ENCODE results near the gene CAMK2N2. TPM values are rescaled to one million over a fixed set of nuclear protein-coding genes. Genes with fewer than 3 reads are reported as not detected.
A peak's percentile ranks its signal among the peaks of the same experiment; 100 is the strongest.

CAMK2N2 gene
- total RNA-seq, 1 experiment from 2014 or later: 2.2 TPM

GRCh38 chr3:184242297-184242685 is 19.1 kb downstream of the CAMK2N2 start:
- Histone ChIP-seq H3K36me3 (ENCODE audit: low read depth) (peaks cover 40% of the 10 kb centered on the region), H3K79me2 (ENCODE audit: low read depth) (peaks cover 23% of the 10 kb centered on the region), H2AFZ (no peak overlapping the region), H3K27ac (no peak overlapping the region), H3K27me3 (ENCODE audit: insufficient read depth, low read depth) (no peaks in the 10 kb centered on the region), H3K9me2 (ENCODE audit: insufficient read depth) (no peaks in the 10 kb centered on the region), H3K9me3 (ENCODE audit: insufficient read depth, low read depth) (no peaks in the 10 kb centered on the region), H3K4me3 (no peak overlapping the region; the same call in 1 of the 2 replicates), H3K4me1 (replicated peaks; ENCODE audit: insufficient read depth) (peaks cover 12% of the 10 kb centered on the region), H4K20me1 (ENCODE audit: insufficient read depth) (peaks cover 23% of the 10 kb centered on the region), H3K4me2 (peak overlapping the region; percentile 51), H3F3A (ENCODE audit: insufficient read depth, low read depth) (peaks cover 45% of the 10 kb centered on the region)
- CTCF ChIA-PET: interaction anchor here (0.6 to 1.2 kb wide), 4 partner anchors 66 to 989 kb away, joined by 3 to 6 read pairs (median 4); partner anchors contain the start of gene B3GNT5
- TF ChIP-seq EZH2 (IDR thresholded peaks at IDR 0.05; ENCODE audit: low read depth) (no peak), CTCF (conservative IDR thresholded peaks at IDR 0.05) (no peak)
- DNase-seq: no peak
- POLR2A ChIA-PET (ENCODE audit: unreplicated experiment): interaction anchor here (0.5 to 1.2 kb wide), 2 partner anchors 57 to 108 kb away, joined by 4 to 5 read pairs; partner anchors contain the start of gene ABCF3
- no TSS peak for BruUV-seq (replicated peaks)
- intact Hi-C loops (cut with micrococcal nuclease; ENCODE audit: unreplicated experiment): loop anchor here (1.0 to 5.0 kb wide), 3 partner anchors 97 to 347 kb away; partner anchors contain the start of gene ABCC5

- Histone ChIP-seq H3K36me3 (ENCODE audit: low read depth) (peaks cover 40% of the 10 kb centered on the region), H3K4me1 (replicated peaks; ENCODE audit: insufficient read depth) (0 out of 2 replicates have a peak, but pooled peaks cover 7% of the 10 kb centered on the region), H3K9me3 (ENCODE audit: insufficient read depth, low read depth) (no peaks in the 10 kb centered on the region), H3K27ac (no peak overlapping the region), H3K4me2 (peak overlapping the region; percentile 51), H3K79me2 (ENCODE audit: low read depth) (peaks cover 17% of the 10 kb centered on the region), H3K27me3 (ENCODE audit: insufficient read depth, low read depth) (no peaks in the 10 kb centered on the region), H3K4me3 (no peak overlapping the region; the same call in 1 of the 2 replicates), H3F3A (ENCODE audit: insufficient read depth, low read depth) (peaks cover 45% of the 10 kb centered on the region), H3K9me2 (ENCODE audit: insufficient read depth) (no peaks in the 10 kb centered on the region), H2AFZ (no peak overlapping the region), H4K20me1 (ENCODE audit: insufficient read depth) (peaks cover 23% of the 10 kb centered on the region)
- intact Hi-C loops (cut with micrococcal nuclease; ENCODE audit: unreplicated experiment): loop anchor here (1.0 to 5.0 kb wide), 6 partner anchors 55 to 346 kb away; partner anchors contain the start of genes ABCC5 and ABCF3
- CTCF ChIA-PET: interaction anchor here (0.6 to 1.5 kb wide), 8 partner anchors 14 to 989 kb away, joined by 3 to 7 read pairs (median 4); partner anchors contain the start of gene B3GNT5
- peak; percentile 72 to 94 for DNase-seq
- POLR2A ChIA-PET (ENCODE audit: unreplicated experiment): interaction anchor here (0.5 to 1.2 kb wide), 4 partner anchors 56 to 235 kb away, joined by 3 to 5 read pairs (median 4); partner anchors contain the start of gene ABCF3
- BruUV-seq (replicated peaks): no TSS peak
- TF ChIP-seq EZH2 (IDR thresholded peaks at IDR 0.05; ENCODE audit: low read depth): no peak
- TF ChIP-seq CTCF (conservative IDR thresholded peaks at IDR 0.05): peak; percentile 70
These were observed 19.7 kb downstream of the CAMK2N2 start for GRCh38 chr3:184241447-184242296.

- Histone ChIP-seq H4K20me1 (ENCODE audit: insufficient read depth) (peaks cover 23% of the 10 kb centered on the region), H3K79me2 (ENCODE audit: low read depth) (peaks cover 11% of the 10 kb centered on the region), H2AFZ (no peak overlapping the region), H3K9me2 (ENCODE audit: insufficient read depth) (no peaks in the 10 kb centered on the region), H3F3A (ENCODE audit: insufficient read depth, low read depth) (peaks cover 40% of the 10 kb centered on the region), H3K4me3 (no peak overlapping the region; the same call in 1 of the 2 replicates), H3K27me3 (ENCODE audit: insufficient read depth, low read depth) (no peaks in the 10 kb centered on the region), H3K9me3 (ENCODE audit: insufficient read depth, low read depth) (no peaks in the 10 kb centered on the region), H3K36me3 (ENCODE audit: low read depth) (peaks cover 38% of the 10 kb centered on the region), H3K27ac (no peak overlapping the region), H3K4me2 (peak overlapping the region; percentile 51), H3K4me1 (replicated peaks; ENCODE audit: insufficient read depth) (0 out of 2 replicates have a peak, but pooled peaks cover 7% of the 10 kb centered on the region)
- ChIA-PET CTCF (interaction anchor here (0.6 to 1.5 kb wide), 4 partner anchors 13 to 167 kb away, joined by 4 to 7 read pairs (median 6); no protein-coding TSS in a partner anchor), POLR2A (ENCODE audit: unreplicated experiment) (interaction anchor here (0.5 kb wide), 1 partner anchor 235 kb away, joined by 3 read pairs; no protein-coding TSS in a partner anchor)
- no TSS peak for BruUV-seq (replicated peaks)
- no peak for DNase-seq
- intact Hi-C loops (cut with micrococcal nuclease; ENCODE audit: unreplicated experiment): loop anchor here (2.0 to 5.0 kb wide), 4 partner anchors 54 to 224 kb away; partner anchors contain the start of genes ABCC5 and ABCF3
- TF ChIP-seq CTCF (conservative IDR thresholded peaks at IDR 0.05) (no peak), EZH2 (IDR thresholded peaks at IDR 0.05; ENCODE audit: low read depth) (no peak)
These were observed 20.3 kb downstream of the CAMK2N2 start for GRCh38 chr3:184241141-184241446.
